Chondrocyte (in vitro differentiated cells): Measurements from ENCODE around the gene PGLYRP4. TPM values are rescaled to one million over a fixed set of nuclear protein-coding genes. Genes with fewer than 3 reads are reported as not detected.

Source experiments
- DNase-seq: peaks from one replicate; pipeline ENCODE4 v3.0.0; 2021; ENCODE audit warnings: mixed read lengths, low spot score
- H3K27ac Mint-ChIP-seq: one replicate; pipeline ENCODE4 v1.8.0; 2021; ENCODE audit warnings: mild to moderate bottlenecking, moderate library complexity, mixed read lengths; ENCODE audit not compliant: unreplicated experiment
- H3K27me3 Mint-ChIP-seq: 2 replicates; pipeline ENCODE4 v1.8.0; 2021; ENCODE audit warnings: low read depth, mixed read lengths
- H3K36me3 Mint-ChIP-seq: 2 replicates; pipeline ENCODE4 v1.8.0; 2021; ENCODE audit warnings: low read depth, mixed read lengths
- H3K4me1 Mint-ChIP-seq: 2 replicates; pipeline ENCODE4 v1.8.0; 2021; ENCODE audit warnings: low read depth, mild to moderate bottlenecking, mixed read lengths
- H3K4me3 Mint-ChIP-seq: one replicate; pipeline ENCODE4 v1.8.0; 2021; ENCODE audit warnings: mild to moderate bottlenecking, moderate library complexity, mixed read lengths; ENCODE audit not compliant: unreplicated experiment
- H3K9me3 Mint-ChIP-seq: 2 replicates; pipeline ENCODE4 v1.8.0; 2021; ENCODE audit warnings: low read depth, mixed read lengths
- CTCF ChIP-seq: fragments of 200-600 bp; sonication (generic); IDR thresholded peaks from 2 replicates; pipeline ENCODE4 v1.5.0; 2021; ENCODE audit warnings: antibody characterized with exemption, mild to moderate bottlenecking, moderate library complexity
- total RNA-seq: library from RNA; stranded (reverse); gene quantifications from 3 replicates; pipeline ENCODE4 v1.2.1, GENCODE V29; 2021

The PGLYRP4 gene
- total RNA-seq, 1 donor from 2014 or later: not detected

- Mint-ChIP-seq H3K27ac (no peak overlapping the region), H3K9me3 (no peaks in the 10 kb centered on the region), H3K4me3 (no peak overlapping the region), H3K36me3 (no peaks in the 10 kb centered on the region), H3K27me3 (peaks cover 61% of the 10 kb centered on the region), H3K4me1 (no peaks in the 10 kb centered on the region)
- no peak for DNase-seq
- no peak for TF ChIP-seq CTCF
These were observed 3.2 kb downstream of the PGLYRP4 start for GRCh38 chr1:153345187-153346076.

GRCh38 chr1:153344718-153345025, 4.0 kb downstream of the PGLYRP4 start:
- Mint-ChIP-seq H3K9me3 (no peaks in the 10 kb centered on the region), H3K4me3 (no peak overlapping the region), H3K36me3 (no peaks in the 10 kb centered on the region), H3K27me3 (peaks cover 57% of the 10 kb centered on the region), H3K27ac (no peak overlapping the region), H3K4me1 (no peaks in the 10 kb centered on the region)
- TF ChIP-seq CTCF: no peak
- DNase-seq: no peak

GRCh38 chr1:153343811-153344717, 4.6 kb downstream of the PGLYRP4 start:
- Mint-ChIP-seq H3K36me3 (no peaks in the 10 kb centered on the region), H3K4me1 (no peaks in the 10 kb centered on the region), H3K27ac (no peak overlapping the region), H3K4me3 (no peak overlapping the region), H3K27me3 (peaks cover 50% of the 10 kb centered on the region), H3K9me3 (no peaks in the 10 kb centered on the region)
- DNase-seq: no peak
- TF ChIP-seq CTCF: no peak

GRCh38 chr1:153343040-153343681, 5.5 kb downstream of the PGLYRP4 start:
- TF ChIP-seq CTCF: no peak
- Mint-ChIP-seq H3K36me3 (no peaks in the 10 kb centered on the region), H3K9me3 (no peaks in the 10 kb centered on the region), H3K27ac (no peak overlapping the region), H3K27me3 (peaks cover 51% of the 10 kb centered on the region), H3K4me3 (no peak overlapping the region), H3K4me1 (no peaks in the 10 kb centered on the region)
- DNase-seq: no peak

GRCh38 chr1:153342178-153342577, 6.5 kb downstream of the PGLYRP4 start:
- Mint-ChIP-seq H3K4me3 (no peak overlapping the region), H3K9me3 (no peaks in the 10 kb centered on the region), H3K36me3 (no peaks in the 10 kb centered on the region), H3K4me1 (no peaks in the 10 kb centered on the region), H3K27ac (no peak overlapping the region), H3K27me3 (peaks cover 43% of the 10 kb centered on the region)
- no peak for TF ChIP-seq CTCF
- DNase-seq: no peak
